Osteocyte (in vitro differentiated cells): Measurements from ENCODE around the gene MCAM. TPM values are rescaled to one million over a fixed set of nuclear protein-coding genes. Genes with fewer than 3 reads are reported as not detected.
A peak's percentile ranks its signal among the peaks of the same experiment; 100 is the strongest.

ENCODE experiments used
- DNase-seq: peaks from one replicate; pipeline ENCODE4 v3.0.0; 2021; ENCODE audit warnings: mixed read lengths; ENCODE audit not compliant: unreplicated experiment; ENCODE audit errors: extremely low spot score
- H3K27ac Mint-ChIP-seq: one replicate; pipeline ENCODE4 v1.8.0; 2021; ENCODE audit warnings: mild to moderate bottlenecking, mixed read lengths; ENCODE audit not compliant: unreplicated experiment
- H3K27me3 Mint-ChIP-seq: one replicate; pipeline ENCODE4 v1.8.0; 2021; ENCODE audit warnings: mixed read lengths; ENCODE audit not compliant: unreplicated experiment
- H3K36me3 Mint-ChIP-seq: one replicate; pipeline ENCODE4 v1.8.0; 2021; ENCODE audit warnings: mixed read lengths; ENCODE audit not compliant: unreplicated experiment
- H3K4me1 Mint-ChIP-seq: one replicate; pipeline ENCODE4 v1.8.0; 2021; ENCODE audit warnings: mixed read lengths; ENCODE audit not compliant: unreplicated experiment
- H3K4me3 Mint-ChIP-seq: one replicate; pipeline ENCODE4 v1.8.0; 2021; ENCODE audit warnings: mild to moderate bottlenecking, moderate library complexity, mixed read lengths; ENCODE audit not compliant: unreplicated experiment
- H3K9me3 Mint-ChIP-seq: one replicate; pipeline ENCODE4 v1.8.0; 2021; ENCODE audit warnings: mixed read lengths; ENCODE audit not compliant: unreplicated experiment
- CTCF ChIP-seq: fragments of 200-600 bp; sonication (generic); IDR thresholded peaks from 2 replicates; pipeline ENCODE4 v1.5.0; 2021; ENCODE audit warnings: antibody characterized with exemption, mild to moderate bottlenecking, moderate library complexity
- total RNA-seq: library from RNA; stranded (reverse); gene quantifications from 2 replicates; pipeline ENCODE4 v1.2.1, GENCODE V29; 2021

Gene MCAM
- total RNA-seq, 1 donor from 2014 or later = 74.9 TPM

- Mint-ChIP-seq H3K4me3 (no peak overlapping the region), H3K9me3 (no peaks in the 10 kb centered on the region), H3K36me3 (no peaks in the 10 kb centered on the region), H3K27me3 (no peaks in the 10 kb centered on the region), H3K27ac (no peak overlapping the region), H3K4me1 (peaks cover 29% of the 10 kb centered on the region)
- peak; percentile 73 for TF ChIP-seq CTCF
- no peak for DNase-seq
Measured at GRCh38 chr11:119323532-119324033, 6.7 kb upstream of the MCAM start.

GRCh38 chr11:119322921-119323531, 6.1 kb upstream of the MCAM start:
- no peaks in the 10 kb centered on the region for H3K27me3 Mint-ChIP-seq
- TF ChIP-seq CTCF = no peak
- H3K27ac Mint-ChIP-seq = no peak overlapping the region
- no peaks in the 10 kb centered on the region for H3K36me3 Mint-ChIP-seq
- H3K4me1 Mint-ChIP-seq = peaks cover 34% of the 10 kb centered on the region
- no peak overlapping the region for H3K4me3 Mint-ChIP-seq
- no peak for DNase-seq
- no peaks in the 10 kb centered on the region for H3K9me3 Mint-ChIP-seq

- Mint-ChIP-seq H3K36me3 (no peaks in the 10 kb centered on the region), H3K4me3 (no peak overlapping the region), H3K4me1 (peaks cover 40% of the 10 kb centered on the region), H3K27ac (peak overlapping the region; percentile 2), H3K9me3 (no peaks in the 10 kb centered on the region), H3K27me3 (no peaks in the 10 kb centered on the region)
- no peak for TF ChIP-seq CTCF
- no peak for DNase-seq
Measured at GRCh38 chr11:119322360-119322739, 5.4 kb upstream of the MCAM start.

GRCh38 chr11:119320776-119321524, 4.0 kb upstream of the MCAM start:
- Mint-ChIP-seq H3K27ac (peak overlapping the region; percentile 73), H3K9me3 (no peaks in the 10 kb centered on the region), H3K4me1 (peaks cover 40% of the 10 kb centered on the region), H3K4me3 (peak overlapping the region; percentile 48), H3K36me3 (no peaks in the 10 kb centered on the region), H3K27me3 (no peaks in the 10 kb centered on the region)
- TF ChIP-seq CTCF = no peak
- no peak for DNase-seq

GRCh38 chr11:119320240-119320775, 3.4 kb upstream of the MCAM start:
- peaks cover 46% of the 10 kb centered on the region for H3K4me1 Mint-ChIP-seq
- peak overlapping the region; percentile 52 for H3K4me3 Mint-ChIP-seq
- DNase-seq = no peak
- no peaks in the 10 kb centered on the region for H3K9me3 Mint-ChIP-seq
- peak overlapping the region; percentile 92 for H3K27ac Mint-ChIP-seq
- H3K27me3 Mint-ChIP-seq = no peaks in the 10 kb centered on the region
- no peak for TF ChIP-seq CTCF
- no peaks in the 10 kb centered on the region for H3K36me3 Mint-ChIP-seq
